Jurkat, Clone E6-1 (cell line): ENCODE data around the gene CUX1.
"Not testable (repeated sequence)": the region's sequence is repeated elsewhere in the genome, so short reads cannot be mapped to it uniquely, and the experiment has no call there.

Experiments
- DNase-seq: peaks from one replicate; pipeline ENCODE4 v3.0.0-alpha.2; 2011; ENCODE audit warnings: low read depth, low spot score
- H3K4me3 ChIP-seq: 2 replicates; pipeline ENCODE4 v1.5.1; 2011; ENCODE audit warnings: mild to moderate bottlenecking, low read length, control low read depth, moderate library complexity

The CUX1 gene

GRCh38 chr7:102120666-102121195 lies 303.3 kb downstream of the CUX1 start:
- DNase-seq = no peak
- H3K4me3 ChIP-seq = no peak overlapping the region

GRCh38 chr7:102122026-102122425 lies 304.6 kb downstream of the CUX1 start:
- H3K4me3 ChIP-seq = no peak overlapping the region
- DNase-seq = peak; percentile 19

GRCh38 chr7:102125127-102125596 lies 307.7 kb downstream of the CUX1 start:
- no peak for DNase-seq
- H3K4me3 ChIP-seq = no peak overlapping the region

- no peak overlapping the region for H3K4me3 ChIP-seq
- DNase-seq = no peak
These were observed 310.9 kb downstream of the CUX1 start for GRCh38 chr7:102128303-102128702.

DNA sequence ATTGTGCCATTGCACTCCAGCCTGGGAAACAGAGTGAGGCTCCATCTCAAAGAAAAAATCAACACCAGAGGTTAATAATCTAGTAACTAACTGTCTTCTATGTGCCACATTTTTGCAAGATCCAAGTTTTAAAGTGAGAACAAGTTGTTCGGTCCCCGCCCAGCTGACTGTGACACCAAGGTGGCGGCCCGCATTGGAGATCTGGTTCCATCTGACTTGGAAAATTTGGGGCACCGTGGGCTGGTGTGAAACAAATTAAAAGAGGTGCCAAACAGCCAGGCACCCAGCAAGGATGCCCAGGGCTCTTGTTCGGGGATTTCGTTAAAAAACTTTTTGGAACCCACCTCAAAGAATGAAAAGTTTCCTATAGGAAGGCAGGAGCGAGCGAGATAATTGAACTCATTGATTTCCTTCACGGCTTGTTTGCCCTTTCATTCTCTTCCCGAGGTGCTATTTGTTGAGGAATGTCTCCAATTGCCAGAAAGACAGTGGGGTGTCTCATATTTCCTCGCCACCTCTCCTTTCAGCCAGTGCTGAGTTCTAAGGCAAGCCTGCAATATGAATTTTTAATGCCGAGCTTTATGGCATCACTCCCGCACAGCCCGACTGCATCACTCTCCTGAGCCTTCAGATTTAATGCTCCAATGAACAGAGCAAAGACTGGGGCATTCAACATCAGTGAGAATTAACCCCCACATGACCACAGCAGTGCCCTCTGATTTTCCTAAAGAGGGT lies 312.4 kb downstream of the CUX1 start:
- DNase-seq = no peak
- no peak overlapping the region for H3K4me3 ChIP-seq

GRCh38 chr7:102132209-102132752 lies 314.9 kb downstream of the CUX1 start:
- H3K4me3 ChIP-seq = no peak overlapping the region
- DNase-seq = no peak

- no peak overlapping the region for H3K4me3 ChIP-seq
- no peak for DNase-seq
These were observed 321.2 kb downstream of the CUX1 start for GRCh38 chr7:102138676-102139075.

DNA sequence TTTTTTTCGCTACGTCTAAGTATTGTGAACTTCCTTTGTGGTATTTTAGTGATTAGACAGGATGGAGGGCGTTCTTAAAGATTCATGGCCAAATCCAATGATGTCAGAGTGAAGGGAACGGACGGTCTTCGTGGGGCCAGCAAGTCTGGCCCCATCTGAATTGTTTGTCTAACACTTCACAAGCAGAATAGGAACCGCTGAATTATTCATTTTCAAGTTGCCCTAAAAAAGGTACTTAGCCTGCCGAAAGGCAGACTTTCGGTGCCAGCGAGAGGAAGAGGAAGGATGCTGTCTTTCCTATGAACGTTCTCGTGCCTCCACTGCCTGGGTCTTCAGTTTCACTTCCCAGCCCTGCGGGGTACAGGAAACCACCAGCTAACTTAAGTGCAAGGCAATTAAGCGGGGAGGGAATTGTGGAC lies 323.5 kb downstream of the CUX1 start:
- no peak overlapping the region for H3K4me3 ChIP-seq
- peak; percentile 41 for DNase-seq

- H3K4me3 ChIP-seq, DNase-seq: not testable (repeated sequence)
These were observed 325.0 kb downstream of the CUX1 start for GRCh38 chr7:102142433-102142832.

DNA sequence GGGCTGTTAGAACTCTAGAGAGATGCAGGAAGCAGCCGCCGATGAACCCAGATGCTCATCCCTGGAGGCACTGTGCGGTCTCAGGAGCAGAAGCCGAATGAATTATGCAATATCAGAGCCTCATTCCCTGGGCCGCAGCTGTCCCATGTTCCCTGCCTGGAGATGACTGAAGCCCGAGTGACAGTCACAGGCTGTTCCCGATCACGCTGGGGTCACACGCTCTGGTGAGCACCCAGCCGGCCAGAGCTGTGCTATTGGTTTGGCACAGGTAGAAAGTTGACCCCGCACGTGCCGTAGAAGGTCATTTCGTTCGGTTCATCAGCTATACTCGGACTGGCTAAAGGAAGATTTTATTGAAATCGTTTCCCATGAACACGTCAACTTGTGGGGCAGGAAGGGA lies 328.7 kb downstream of the CUX1 start:
- DNase-seq = no peak
- H3K4me3 ChIP-seq = no peak overlapping the region

DNA sequence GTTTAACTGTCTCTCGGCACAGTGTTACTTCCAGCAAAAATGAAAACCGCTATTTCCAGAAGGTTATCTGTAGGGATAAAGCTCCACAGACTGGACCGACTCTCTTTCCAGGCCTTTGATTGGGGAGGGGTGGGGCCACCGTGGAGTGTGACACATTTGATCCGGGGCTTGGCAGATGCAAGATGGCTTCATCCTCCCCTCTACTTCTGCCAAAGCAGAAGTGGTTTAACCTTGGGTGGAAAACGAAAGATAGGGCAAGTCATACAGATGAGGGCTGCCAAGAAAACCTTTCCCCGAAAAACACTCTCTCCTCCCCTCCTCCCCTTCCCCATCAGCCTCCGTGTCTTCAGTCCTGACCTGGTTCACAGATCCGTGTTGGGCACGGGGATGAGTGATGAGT lies 329.6 kb downstream of the CUX1 start:
- DNase-seq = no peak
- H3K4me3 ChIP-seq = no peak overlapping the region

DNA sequence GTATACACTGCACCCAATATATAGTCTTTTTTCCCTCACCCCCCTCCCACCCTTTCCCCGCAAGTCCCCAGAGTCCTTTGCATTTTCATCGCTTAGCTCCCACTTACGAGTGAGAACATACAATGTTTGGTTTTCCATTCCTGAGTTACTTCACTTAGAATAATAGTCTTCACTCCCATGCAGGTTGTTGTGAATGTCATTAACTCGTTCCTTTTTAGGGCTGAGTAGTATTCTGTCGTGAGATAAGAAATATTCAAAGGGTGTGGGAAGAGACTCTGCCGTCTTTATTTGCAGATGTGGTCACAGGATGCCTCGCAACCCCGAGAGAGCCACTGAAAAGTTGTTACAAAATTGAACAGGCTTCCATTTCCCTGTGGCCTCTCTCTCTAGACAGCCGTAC lies 331.4 kb downstream of the CUX1 start:
- no peak for DNase-seq
- H3K4me3 ChIP-seq = no peak overlapping the region

- no peak for DNase-seq
These were observed 332.0 kb downstream of the CUX1 start for GRCh38 chr7:102149416-102149815.

GRCh38 chr7:102150266-102150665 lies 332.8 kb downstream of the CUX1 start:
- H3K4me3 ChIP-seq = no peak overlapping the region
- no peak for DNase-seq

More at GRCh38 chr7:102149416-102149815, 332.0 kb downstream of the CUX1 start:
- no peak overlapping the region for H3K4me3 ChIP-seq

- H3K4me3 ChIP-seq = no peak overlapping the region
- DNase-seq = no peak
These were observed 335.5 kb downstream of the CUX1 start for GRCh38 chr7:102152672-102153598.

DNA sequence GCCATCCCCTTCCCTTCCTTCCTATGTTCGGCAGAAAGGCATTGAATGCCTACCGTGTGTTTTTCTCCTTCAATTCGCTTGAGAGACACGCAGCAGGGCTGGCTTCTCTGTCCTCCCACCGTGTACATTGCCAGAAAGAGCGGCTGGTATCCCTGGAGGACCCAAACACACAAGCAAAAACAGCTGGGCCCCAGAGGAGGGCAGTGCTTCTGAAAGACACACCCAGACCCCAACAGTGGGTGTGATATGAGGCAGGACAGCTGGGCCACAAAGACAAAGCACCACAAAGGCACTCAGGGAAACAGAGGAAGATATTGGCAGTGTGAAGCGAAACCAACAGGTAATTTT lies 336.1 kb downstream of the CUX1 start:
- no peak overlapping the region for H3K4me3 ChIP-seq

GRCh38 chr7:102154425-102154824 lies 337.0 kb downstream of the CUX1 start:
- DNase-seq = no peak
- no peak overlapping the region for H3K4me3 ChIP-seq

More for the DNA sequence above, 336.1 kb downstream of the CUX1 start:
- DNase-seq = no peak

GRCh38 chr7:102155821-102156441 lies 338.5 kb downstream of the CUX1 start:
- no peak overlapping the region for H3K4me3 ChIP-seq
- DNase-seq = no peak

DNA sequence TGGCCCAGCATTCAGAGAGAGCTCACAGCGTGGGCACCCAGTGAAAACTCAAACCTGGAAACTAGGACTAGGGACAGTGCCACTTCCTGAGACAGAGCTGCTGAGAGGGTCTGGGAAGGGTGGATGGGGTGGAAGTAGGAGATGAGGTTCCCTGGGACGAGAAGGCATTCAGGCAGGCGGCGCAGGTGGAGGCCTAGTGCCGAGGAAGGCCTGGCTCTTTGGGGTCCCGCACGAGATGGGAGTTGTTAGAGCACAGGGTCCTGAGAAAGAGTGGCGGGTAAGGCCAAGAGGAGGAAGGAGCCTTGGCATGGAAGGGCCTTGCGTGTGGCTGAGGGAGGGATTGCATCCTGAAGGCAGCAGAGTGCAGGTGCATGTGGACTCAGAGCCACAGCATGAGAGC lies 339.4 kb downstream of the CUX1 start:
- H3K4me3 ChIP-seq = no peak overlapping the region
- DNase-seq = no peak
